Measurements from ENCODE around the gene ZBTB8A. TPM values are rescaled to one million over a fixed set of nuclear protein-coding genes. Genes with fewer than 3 reads are reported as not detected.
"Not testable (repeated sequence)": the region's sequence is repeated elsewhere in the genome, so short reads cannot be mapped to it uniquely, and the experiment has no call there.

Gene ZBTB8A
- total RNA-seq, 2 experiments from 2014 or later: not detected

DNA sequence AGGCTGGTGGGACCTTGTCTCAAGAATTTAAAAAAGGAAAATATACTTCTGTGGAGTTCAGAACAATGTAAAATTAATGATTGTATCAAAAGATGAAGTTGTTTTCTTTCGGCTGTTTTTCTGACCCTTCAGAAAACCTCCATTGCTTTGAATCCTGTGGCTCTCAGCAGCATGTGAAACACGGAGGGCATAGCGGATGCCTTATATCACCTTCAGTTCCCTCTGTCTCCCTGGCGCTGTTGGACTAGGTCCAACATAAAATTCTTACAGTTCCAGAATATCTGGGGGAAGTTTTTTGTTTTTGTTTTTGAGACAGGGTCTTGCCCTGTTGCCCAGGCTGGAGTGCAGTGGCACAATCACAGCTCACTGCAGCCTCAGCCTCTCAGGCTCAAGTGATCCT, 7.4 kb downstream of the ZBTB8A start:
- Mint-ChIP-seq H3K27me3 (peaks cover 31% of the 10 kb centered on the region), H3K27ac (no peak overlapping the region), H3K36me3 (ENCODE audit: low read depth) (no peaks in the 10 kb centered on the region), H3K9me3 (no peaks in the 10 kb centered on the region), H3K4me3 (no peak overlapping the region), H3K4me1 (ENCODE audit: low read depth) (no peaks in the 10 kb centered on the region)
- DNase-seq: no peak
- ChIA-PET POLR2A (no interaction called here), CTCF (no interaction called here)
- H3K27me3 ChIP-seq (ENCODE audit: control insufficient read depth in 1 of 2, insufficient read depth in 2 of 2, low read length in 2 of 2): peaks cover 4 to 13% of the 10 kb centered on the region in 2 experiments
- no peak overlapping the region for H3K27ac ChIP-seq (ENCODE audit: low read depth in 1 of 2, low read length in 2 of 2)
- H3K36me3 ChIP-seq (ENCODE audit: insufficient read depth, low read length): no peaks in the 10 kb centered on the region
- no peak overlapping the region for H3K4me3 ChIP-seq (ENCODE audit: low read length)
- intact Hi-C loops (cut with DNase I, micrococcal nuclease): no loop called here
- H3K4me1 ChIP-seq (ENCODE audit: insufficient read depth, low read length): no peaks in the 10 kb centered on the region
- ATAC-seq (ENCODE audit: poor library complexity): no peak
- TF ChIP-seq, protein P1, sequence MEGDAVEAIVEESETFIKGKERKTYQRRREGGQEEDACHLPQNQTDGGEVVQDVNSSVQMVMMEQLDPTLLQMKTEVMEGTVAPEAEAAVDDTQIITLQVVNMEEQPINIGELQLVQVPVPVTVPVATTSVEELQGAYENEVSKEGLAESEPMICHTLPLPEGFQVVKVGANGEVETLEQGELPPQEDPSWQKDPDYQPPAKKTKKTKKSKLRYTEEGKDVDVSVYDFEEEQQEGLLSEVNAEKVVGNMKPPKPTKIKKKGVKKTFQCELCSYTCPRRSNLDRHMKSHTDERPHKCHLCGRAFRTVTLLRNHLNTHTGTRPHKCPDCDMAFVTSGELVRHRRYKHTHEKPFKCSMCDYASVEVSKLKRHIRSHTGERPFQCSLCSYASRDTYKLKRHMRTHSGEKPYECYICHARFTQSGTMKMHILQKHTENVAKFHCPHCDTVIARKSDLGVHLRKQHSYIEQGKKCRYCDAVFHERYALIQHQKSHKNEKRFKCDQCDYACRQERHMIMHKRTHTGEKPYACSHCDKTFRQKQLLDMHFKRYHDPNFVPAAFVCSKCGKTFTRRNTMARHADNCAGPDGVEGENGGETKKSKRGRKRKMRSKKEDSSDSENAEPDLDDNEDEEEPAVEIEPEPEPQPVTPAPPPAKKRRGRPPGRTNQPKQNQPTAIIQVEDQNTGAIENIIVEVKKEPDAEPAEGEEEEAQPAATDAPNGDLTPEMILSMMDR (IDR thresholded peaks at IDR 0.05): no peak
- no peaks in the 10 kb centered on the region for H3K9me3 ChIP-seq (ENCODE audit: control insufficient read depth in 1 of 2, insufficient read depth in 1 of 2, low read length in 2 of 2)

DNA sequence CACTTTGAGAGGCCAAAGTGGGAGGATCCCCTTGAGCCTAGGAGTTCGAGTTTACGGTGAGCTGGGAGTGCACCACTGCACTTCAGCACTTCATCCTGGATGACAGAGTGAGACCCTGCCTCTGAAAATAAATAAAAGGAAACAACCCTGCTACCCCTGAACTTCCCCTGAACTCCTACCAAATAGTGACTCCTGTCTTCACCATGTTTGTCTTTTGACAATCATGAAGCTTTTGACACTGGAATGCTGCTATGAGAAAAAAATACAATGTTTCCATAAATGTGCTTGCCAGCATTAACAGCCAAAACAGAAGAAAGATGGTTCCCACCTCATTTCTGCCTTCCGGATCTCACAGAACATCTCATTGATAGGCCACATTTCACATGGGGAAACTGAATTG, 10.4 kb downstream of the ZBTB8A start:
- CTCF ChIA-PET: no interaction called here

DNA sequence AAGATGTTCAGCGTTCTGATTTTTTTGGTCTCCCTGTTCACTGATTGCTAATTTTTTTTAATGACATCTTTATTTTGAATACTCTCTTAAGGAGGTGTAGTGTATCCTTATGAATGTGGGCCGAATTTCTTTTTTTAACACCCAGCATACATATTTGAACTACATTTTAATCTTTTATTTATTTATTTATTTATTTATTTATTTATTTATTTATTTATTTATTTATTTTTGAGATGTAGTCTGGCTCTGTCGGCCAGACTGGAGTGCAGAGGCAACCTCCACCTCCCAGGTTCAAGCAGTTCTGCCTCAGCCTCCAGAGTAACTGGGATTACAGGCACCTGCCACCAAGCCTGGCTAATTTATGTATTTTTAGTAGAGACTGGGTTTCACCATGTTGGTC, 15.1 kb downstream of the ZBTB8A start:
- H3K4me1 Mint-ChIP-seq (ENCODE audit: low read depth): no peaks in the 10 kb centered on the region
- no peak overlapping the region for H3K27ac ChIP-seq (ENCODE audit: low read depth in 1 of 2, low read length in 2 of 2)
- DNase-seq (no peak), ATAC-seq (ENCODE audit: poor library complexity) (no peak)
- no peaks in the 10 kb centered on the region for H3K36me3 Mint-ChIP-seq (ENCODE audit: low read depth)
- no peaks in the 10 kb centered on the region for H3K9me3 ChIP-seq (ENCODE audit: control insufficient read depth in 1 of 2, insufficient read depth in 1 of 2, low read length in 2 of 2)
- intact Hi-C loops (cut with DNase I, micrococcal nuclease): no loop called here
- H3K4me3 ChIP-seq (ENCODE audit: low read length): no peak overlapping the region
- H3K27me3 ChIP-seq (ENCODE audit: control insufficient read depth in 1 of 2, insufficient read depth in 2 of 2, low read length in 2 of 2): no peaks in the 10 kb centered on the region
- no peaks in the 10 kb centered on the region for H3K4me1 ChIP-seq (ENCODE audit: insufficient read depth, low read length)
- ChIA-PET POLR2A (no interaction called here), CTCF (no interaction called here)
- H3K27me3 Mint-ChIP-seq: no peaks in the 10 kb centered on the region
- H3K4me3 Mint-ChIP-seq: no peak overlapping the region
- no peaks in the 10 kb centered on the region for H3K9me3 Mint-ChIP-seq
- TF ChIP-seq, protein P1 (IDR thresholded peaks at IDR 0.05): no peak
- H3K36me3 ChIP-seq (ENCODE audit: insufficient read depth, low read length): no peaks in the 10 kb centered on the region
- no peak overlapping the region for H3K27ac Mint-ChIP-seq

More for the DNA sequence above, 10.4 kb downstream of the ZBTB8A start:
- Mint-ChIP-seq H3K9me3 (no peaks in the 10 kb centered on the region), H3K27ac (no peak overlapping the region), H3K4me1 (ENCODE audit: low read depth) (no peaks in the 10 kb centered on the region), H3K4me3 (no peak overlapping the region), H3K36me3 (ENCODE audit: low read depth) (no peaks in the 10 kb centered on the region), H3K27me3 (peaks cover 11% of the 10 kb centered on the region)
- Histone ChIP-seq H3K4me3 (ENCODE audit: low read length) (no peak overlapping the region), H3K36me3 (ENCODE audit: insufficient read depth, low read length) (no peaks in the 10 kb centered on the region), H3K9me3 (ENCODE audit: control insufficient read depth in 1 of 2, insufficient read depth in 1 of 2, low read length in 2 of 2) (no peaks in the 10 kb centered on the region), H3K27ac (ENCODE audit: low read depth in 1 of 2, low read length in 2 of 2) (no peak overlapping the region), H3K4me1 (ENCODE audit: insufficient read depth, low read length) (no peaks in the 10 kb centered on the region), H3K27me3 (ENCODE audit: control insufficient read depth in 1 of 2, insufficient read depth in 2 of 2, low read length in 2 of 2) (no peaks in the 10 kb centered on the region)
- POLR2A ChIA-PET: no interaction called here
- intact Hi-C loops (cut with DNase I, micrococcal nuclease): no loop called here
- ATAC-seq (ENCODE audit: poor library complexity) (no peak), DNase-seq (no peak)
- TF ChIP-seq, protein P1 (IDR thresholded peaks at IDR 0.05): no peak

DNA sequence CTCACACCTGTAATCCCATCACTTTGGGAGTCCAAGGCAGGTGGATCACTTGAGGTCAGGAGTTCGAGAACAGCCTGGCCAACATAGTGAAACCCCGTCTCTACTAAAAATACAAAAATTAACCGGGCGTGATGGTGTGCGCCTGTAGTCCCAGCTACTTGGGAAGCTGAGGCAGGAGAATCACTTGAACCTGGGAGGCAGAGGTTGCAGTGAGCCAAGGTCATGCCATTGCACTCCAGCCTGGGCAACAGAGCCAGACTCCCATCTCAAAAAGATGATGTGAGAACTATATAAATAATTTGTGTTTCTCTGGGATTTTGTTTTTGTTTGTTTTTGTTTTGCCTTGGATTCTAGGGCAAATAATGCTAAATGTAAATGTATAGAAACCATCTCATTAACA, 17.8 kb downstream of the ZBTB8A start:
- DNase-seq; H3K27ac ChIP-seq (ENCODE audit: low read depth in 1 of 2, low read length in 2 of 2); CTCF ChIA-PET; POLR2A ChIA-PET; H3K27me3 ChIP-seq (ENCODE audit: control insufficient read depth in 1 of 2, insufficient read depth in 2 of 2, low read length in 2 of 2); H3K4me3 Mint-ChIP-seq; H3K4me1 ChIP-seq (ENCODE audit: insufficient read depth, low read length); H3K9me3 ChIP-seq (ENCODE audit: control insufficient read depth in 1 of 2, insufficient read depth in 1 of 2, low read length in 2 of 2); H3K4me3 ChIP-seq (ENCODE audit: low read length); H3K36me3 ChIP-seq (ENCODE audit: insufficient read depth, low read length); H3K27ac Mint-ChIP-seq; H3K9me3 Mint-ChIP-seq; H3K4me1 Mint-ChIP-seq (ENCODE audit: low read depth); ATAC-seq (ENCODE audit: poor library complexity); intact Hi-C loops (cut with DNase I, micrococcal nuclease); H3K27me3 Mint-ChIP-seq; H3K36me3 Mint-ChIP-seq (ENCODE audit: low read depth): not testable (repeated sequence)

Data from CD4-positive, alpha-beta T cell (primary cell).